H9 (cell line): Measurements from ENCODE around the gene PDPK1. TPM values are rescaled to one million over a fixed set of nuclear protein-coding genes. Genes with fewer than 3 reads are reported as not detected.

ENCODE experiments used
- DNase-seq: peaks from one replicate; pipeline ENCODE4 v3.0.0-alpha.2; 2017
- H2AFZ ChIP-seq: one replicate; pipeline ENCODE4 v1.6.1; 2013; ENCODE audit warnings: mild to moderate bottlenecking, low read length, control low read depth, moderate library complexity
- H2AK5ac ChIP-seq: 2 replicates; pipeline ENCODE4 v1.6.1; 2013; ENCODE audit warnings: low read length, control low read depth, mixed read lengths; ENCODE audit not compliant: insufficient read length
- H2BK120ac ChIP-seq: one replicate; pipeline ENCODE4 v1.6.1; 2013; ENCODE audit warnings: low read depth, mild to moderate bottlenecking, low read length, control low read depth, inconsistent platforms; ENCODE audit not compliant: poor library complexity, severe bottlenecking
- H2BK12ac ChIP-seq: 2 replicates; pipeline ENCODE4 v1.6.1; 2013; ENCODE audit warnings: low read length, control low read depth, mixed read lengths, low read depth; ENCODE audit not compliant: insufficient read length
- H2BK15ac ChIP-seq: 2 replicates; pipeline ENCODE4 v1.6.1; 2013; ENCODE audit warnings: low read depth, low read length, control low read depth
- H2BK20ac ChIP-seq: one replicate; pipeline ENCODE4 v1.6.1; 2013; ENCODE audit warnings: low read depth, mild to moderate bottlenecking, low read length, control low read depth, inconsistent platforms; ENCODE audit not compliant: poor library complexity, severe bottlenecking
- H2BK5ac ChIP-seq: 2 replicates; pipeline ENCODE4 v1.6.1; 2013; ENCODE audit warnings: low read length, control low read depth, mixed read lengths; ENCODE audit not compliant: insufficient read length
- H3K14ac ChIP-seq: 2 replicates; pipeline ENCODE4 v1.6.1; 2013; ENCODE audit warnings: low read length, control low read depth; ENCODE audit not compliant: insufficient read depth
- H3K18ac ChIP-seq: 2 replicates; pipeline ENCODE4 v1.6.1; 2013; ENCODE audit warnings: low read depth, mild to moderate bottlenecking, mixed read lengths, low read length, control low read depth; ENCODE audit not compliant: insufficient read length
- H3K23ac ChIP-seq: 2 replicates; pipeline ENCODE4 v1.6.1; 2013; ENCODE audit warnings: low read length, control low read depth, mixed read lengths, low read depth; ENCODE audit not compliant: insufficient read length
- H3K23me2 ChIP-seq: 2 replicates; pipeline ENCODE4 v1.6.1; 2013; ENCODE audit warnings: low read depth, mild to moderate bottlenecking, mixed read lengths, low read length, control low read depth; ENCODE audit not compliant: insufficient read length, poor library complexity, severe bottlenecking
- H3K27ac ChIP-seq: 2 replicates; pipeline ENCODE4 v1.5.1; 2013; ENCODE audit warnings: low read length, control low read depth, mixed read lengths, low read depth; ENCODE audit not compliant: insufficient read length
- H3K27me3 ChIP-seq: 2 replicates; pipeline ENCODE4 v1.6.1; 2013; ENCODE audit warnings: low read length, control low read depth, inconsistent platforms; ENCODE audit not compliant: insufficient read depth
- H3K4ac ChIP-seq: 2 replicates; pipeline ENCODE4 v1.6.1; 2013; ENCODE audit warnings: low read depth, mild to moderate bottlenecking, control low read depth, inconsistent platforms, low read length, moderate library complexity
- H3K4me1 ChIP-seq: 2 replicates; pipeline ENCODE4 v1.6.1; 2013; ENCODE audit warnings: low read length, control low read depth, inconsistent platforms; ENCODE audit not compliant: insufficient read depth
- H3K4me2 ChIP-seq: 2 replicates; pipeline ENCODE4 v1.6.1; 2013; ENCODE audit warnings: low read length, control low read depth, mixed read lengths; ENCODE audit not compliant: insufficient read length, insufficient read depth
- H3K56ac ChIP-seq: 2 replicates; pipeline ENCODE4 v1.6.1; 2013; ENCODE audit warnings: low read depth, mild to moderate bottlenecking, mixed read lengths, low read length, control low read depth; ENCODE audit not compliant: insufficient read length
- H3K79me1 ChIP-seq: 2 replicates; pipeline ENCODE4 v1.6.1; 2013; ENCODE audit warnings: low read depth, mild to moderate bottlenecking, moderate library complexity, low read length, control low read depth, inconsistent platforms; ENCODE audit not compliant: insufficient read depth, poor library complexity, severe bottlenecking
- H3K79me2 ChIP-seq: 2 replicates; pipeline ENCODE4 v1.6.1; 2013; ENCODE audit warnings: low read length, control low read depth, inconsistent platforms; ENCODE audit not compliant: insufficient read depth
- H3K9ac ChIP-seq: 2 replicates; pipeline ENCODE4 v1.6.1; 2013; ENCODE audit warnings: low read length, control low read depth, mixed read lengths; ENCODE audit not compliant: insufficient read length; ENCODE audit errors: extremely low read depth
- H3K9me3 ChIP-seq: one replicate; pipeline ENCODE4 v1.6.1; 2013; ENCODE audit warnings: low read depth, low read length, inconsistent platforms; ENCODE audit not compliant: control insufficient read depth
- H3T11ph ChIP-seq: one replicate; pipeline ENCODE4 v1.6.1; 2013; ENCODE audit warnings: mild to moderate bottlenecking, low read length, control low read depth, inconsistent platforms
- H4K20me1 ChIP-seq: one replicate; pipeline ENCODE4 v1.6.1; 2013; ENCODE audit not compliant: control insufficient read depth, insufficient read length, insufficient read depth
- H4K5ac ChIP-seq: 2 replicates; pipeline ENCODE4 v1.6.1; 2013; ENCODE audit warnings: low read depth, mild to moderate bottlenecking, mixed read lengths, low read length, control low read depth; ENCODE audit not compliant: insufficient read length
- H4K8ac ChIP-seq: replicated peaks from 2 replicates; pipeline ENCODE4 v1.6.1; 2013; ENCODE audit warnings: low read length, control low read depth, mixed read lengths, low read depth; ENCODE audit not compliant: insufficient read length
- H4K91ac ChIP-seq: 2 replicates; pipeline ENCODE4 v1.6.1; 2013; ENCODE audit warnings: low read depth, mild to moderate bottlenecking, moderate library complexity, mixed read lengths, low read length, control low read depth; ENCODE audit not compliant: insufficient read length
- H3K27ac Mint-ChIP-seq, 3 experiments: 2 replicates in 2 of 3; 3 replicates in 1 of 3; pipeline ENCODE4 v1.8.0; 2020 to 2021; ENCODE audit warnings: mixed read lengths in 3 of 3, mild to moderate bottlenecking in 1 of 3, moderate library complexity in 1 of 3
- H3K27me3 Mint-ChIP-seq: 2 replicates; pipeline ENCODE4 v1.8.0; 2021; ENCODE audit warnings: low read depth, mild to moderate bottlenecking, moderate library complexity, mixed read lengths
- H3K36me3 Mint-ChIP-seq, 3 experiments: 2 replicates in 2 of 3; 3 replicates in 1 of 3; pipeline ENCODE4 v1.8.0; 2020 to 2021; ENCODE audit warnings: low read depth in 3 of 3, mixed read lengths in 3 of 3; ENCODE audit not compliant: insufficient read depth in 1 of 3
- H3K4me1 Mint-ChIP-seq, 2 experiments: 2 replicates each; pipeline ENCODE4 v1.8.0; 2020; ENCODE audit warnings: mixed read lengths in 2 of 2
- H3K4me3 Mint-ChIP-seq, 2 experiments: 2 replicates in 1 of 2; 3 replicates in 1 of 2; pipeline ENCODE4 v1.8.0; 2020 to 2021; ENCODE audit warnings: mild to moderate bottlenecking in 2 of 2, mixed read lengths in 2 of 2, moderate library complexity in 1 of 2
- H3K9me3 Mint-ChIP-seq, 2 experiments: 2 replicates in 1 of 2; 3 replicates in 1 of 2; pipeline ENCODE4 v1.8.0; 2020; ENCODE audit warnings: mild to moderate bottlenecking in 2 of 2, mixed read lengths in 2 of 2, moderate library complexity in 1 of 2
- WGBS: extraction: QIAGEN DNeasy Blood & Tissue Kit; methylation state at CpG from one replicate; pipeline ENCODE4 v1.1.7; 2013; ENCODE audit warnings: missing lambda C conversion rate, low lambda C conversion rate, mixed read lengths; ENCODE audit not compliant: insufficient read length; ENCODE audit errors: extremely low coverage; 5-methylcytosine and 5-hydroxymethylcytosine counted together
- total RNA-seq: library from RNA; stranded (reverse); gene quantifications from 2 replicates; pipeline ENCODE4 v1.2.1, GENCODE V29; 2021
- TF ChIP-seq, protein P1 (sequence below): fragments of 200-600 bp; sonication (generic); conservative IDR thresholded peaks from 3 replicates; pipeline ENCODE4 v1.8.0; 2021; ENCODE audit warnings: antibody characterized with exemption, mild to moderate bottlenecking

The PDPK1 gene
- total RNA-seq, 1 experiment from 2014 or later, result 32.8 TPM

DNA sequence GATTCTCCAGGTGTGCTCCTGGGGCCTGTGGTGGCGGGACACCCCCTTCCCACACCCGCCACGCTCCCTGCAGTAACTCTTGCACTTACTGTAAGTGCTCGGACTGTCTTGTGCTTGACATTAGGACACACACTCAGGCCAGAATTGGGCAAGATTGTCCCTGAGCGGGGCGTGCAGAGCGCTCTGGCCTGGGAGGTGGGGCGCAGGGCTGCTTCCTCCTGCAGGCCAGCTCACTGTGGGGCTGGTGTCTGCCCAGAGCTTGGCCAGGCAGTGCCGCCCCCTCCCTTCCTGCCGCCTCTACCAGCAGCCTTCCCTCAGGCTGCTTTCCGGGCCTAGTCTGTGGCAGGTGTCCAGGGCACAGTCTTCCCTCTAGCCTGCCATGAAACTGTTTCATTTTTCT is 30.2 kb upstream of the PDPK1 start:
- WGBS, result no CpG with 5 or more reads among the region's 11 CpGs
- Histone ChIP-seq H3K9me3 (no peaks in the 10 kb centered on the region), H2BK5ac (no peak overlapping the region), H2BK120ac (no peak overlapping the region), H2AK5ac (no peak overlapping the region), H3K56ac (no peak overlapping the region), H3K27me3 (no peaks in the 10 kb centered on the region), H3K4me1 (no peaks in the 10 kb centered on the region; the same call in 1 of the 2 replicates), H2AFZ (no peak overlapping the region), H3K23me2 (no peaks in the 10 kb centered on the region), H3K27ac (no peak overlapping the region), H3K14ac (no peak overlapping the region), H4K91ac (no peak overlapping the region), H3K79me2 (no peaks in the 10 kb centered on the region), H3T11ph (no peak overlapping the region), H3K23ac (no peak overlapping the region), H2BK12ac (no peak overlapping the region), H3K18ac (no peak overlapping the region), H4K5ac (no peak overlapping the region), H2BK15ac (no peak overlapping the region), H3K4me2 (no peak overlapping the region), H3K9ac (no peak overlapping the region), H3K4ac (no peak overlapping the region), H2BK20ac (no peak overlapping the region), H4K20me1 (no peaks in the 10 kb centered on the region), H3K79me1 (no peaks in the 10 kb centered on the region), H4K8ac (no peak overlapping the region)
- Mint-ChIP-seq H3K4me1 (peaks cover 17 to 29% of the 10 kb centered on the region in 2 experiments), H3K27ac (peak overlapping the region in 1 of 3 experiments; percentile 18; a peak in 1 of 7 replicates), H3K36me3 (no peaks in the 10 kb centered on the region), H3K4me3 (no peak overlapping the region), H3K27me3 (peaks cover 5% of the 10 kb centered on the region), H3K9me3 (no peaks in the 10 kb centered on the region; a peak in 1 of 5 replicates)
- TF ChIP-seq, protein P1, sequence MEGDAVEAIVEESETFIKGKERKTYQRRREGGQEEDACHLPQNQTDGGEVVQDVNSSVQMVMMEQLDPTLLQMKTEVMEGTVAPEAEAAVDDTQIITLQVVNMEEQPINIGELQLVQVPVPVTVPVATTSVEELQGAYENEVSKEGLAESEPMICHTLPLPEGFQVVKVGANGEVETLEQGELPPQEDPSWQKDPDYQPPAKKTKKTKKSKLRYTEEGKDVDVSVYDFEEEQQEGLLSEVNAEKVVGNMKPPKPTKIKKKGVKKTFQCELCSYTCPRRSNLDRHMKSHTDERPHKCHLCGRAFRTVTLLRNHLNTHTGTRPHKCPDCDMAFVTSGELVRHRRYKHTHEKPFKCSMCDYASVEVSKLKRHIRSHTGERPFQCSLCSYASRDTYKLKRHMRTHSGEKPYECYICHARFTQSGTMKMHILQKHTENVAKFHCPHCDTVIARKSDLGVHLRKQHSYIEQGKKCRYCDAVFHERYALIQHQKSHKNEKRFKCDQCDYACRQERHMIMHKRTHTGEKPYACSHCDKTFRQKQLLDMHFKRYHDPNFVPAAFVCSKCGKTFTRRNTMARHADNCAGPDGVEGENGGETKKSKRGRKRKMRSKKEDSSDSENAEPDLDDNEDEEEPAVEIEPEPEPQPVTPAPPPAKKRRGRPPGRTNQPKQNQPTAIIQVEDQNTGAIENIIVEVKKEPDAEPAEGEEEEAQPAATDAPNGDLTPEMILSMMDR, result no peak
- DNase-seq, result no peak
